Mucosa of descending colon (tissue), 3 donors: Measurements from ENCODE around the gene ZSCAN10. TPM values are rescaled to one million over a fixed set of nuclear protein-coding genes. Genes with fewer than 3 reads are reported as not detected.

Experiments used
- ATAC-seq: fragments of 200-7000 bp; cut with Tn5 transposase; one replicate; pipeline ENCODE4 v1.9.1; 2020; ENCODE audit warnings: mild to moderate bottlenecking, moderate library complexity
- DNase-seq, 3 donors: peaks; one replicate each; pipeline ENCODE4 v3.0.0-alpha.2; 2020
- H3K36me3 ChIP-seq: fragments of 200-600 bp; one replicate; pipeline ENCODE4 v1.8.0; 2021; ENCODE audit warnings: low read depth, mild to moderate bottlenecking
- H3K4me1 ChIP-seq: fragments of 200-600 bp; one replicate; pipeline ENCODE4 v1.8.0; 2021; ENCODE audit warnings: low read depth, mild to moderate bottlenecking
- H3K4me3 ChIP-seq: fragments of 200-600 bp; one replicate; pipeline ENCODE4 v1.8.0; 2021; ENCODE audit warnings: mild to moderate bottlenecking
- H3K9me3 ChIP-seq: fragments of 200-600 bp; one replicate; pipeline ENCODE4 v1.8.0; 2021; ENCODE audit warnings: mild to moderate bottlenecking
- CTCF ChIP-seq: fragments of 200-600 bp; IDR thresholded peaks from one replicate; pipeline ENCODE4 v1.8.0; 2022; ENCODE audit warnings: antibody characterized with exemption, mild to moderate bottlenecking
- intact Hi-C, 2 donors: fragments of 100-400 bp; cut with DNase I in 1 of 2; cut with micrococcal nuclease in 1 of 2; formaldehyde crosslinking; loops; one replicate each; pipeline versions ENCODE4 v1.11.0 to v1.11.1; 2022; cut with DNase I, micrococcal nuclease
- total RNA-seq, 3 donors: library from RNA; stranded (reverse); fragmentation: NEBNext Ultra II Directional in 2 of 3; extraction: Animal tissue kit (Norgen Biotek cat#: 25700) in 2 of 3; gene quantifications; one replicate each; pipeline versions ENCODE4 v1.2.1 to v1.2.4, GENCODE V29; 2021 to 2023
- donor health status: DM: no; HTN: no; CAD: no; lungs with moderate emphysema.
- donor health status: DM: no; HTN: no; CAD: no.
- donor health status: DM: no; HTN: yes; CAD: no.

ZSCAN10 gene
- total RNA-seq, 3 donors from 2014 or later = not detected

GRCh38 chr16:3042376-3042775 lies 56.7 kb downstream of the ZSCAN10 start:
- TF ChIP-seq CTCF = no peak
- Histone ChIP-seq H3K4me3 (no peak overlapping the region), H3K9me3 (no peaks in the 10 kb centered on the region), H3K4me1 (peaks cover 26% of the 10 kb centered on the region), H3K36me3 (no peaks in the 10 kb centered on the region)
- DNase-seq = no peak
- ATAC-seq = no peak
- intact Hi-C loops = no loop called here

DNA sequence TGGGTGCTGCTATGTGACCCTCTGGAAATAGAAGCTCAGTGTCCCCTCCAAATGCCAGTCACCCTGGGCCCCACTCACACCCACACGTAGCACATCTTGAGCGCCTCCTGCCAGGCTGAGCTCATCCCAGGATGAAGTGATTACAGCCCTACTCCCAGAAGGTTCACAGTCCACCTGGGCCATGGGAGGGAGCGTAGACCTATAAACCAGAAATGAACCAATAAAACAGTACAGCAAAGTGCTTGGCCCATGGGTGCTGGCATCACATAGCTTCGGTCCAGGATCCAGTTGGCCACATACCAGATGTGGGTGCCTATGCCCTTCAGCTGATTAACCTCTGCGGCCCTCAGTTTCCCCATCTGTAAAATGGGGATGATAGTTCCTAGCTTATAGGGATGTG lies 60.2 kb downstream of the ZSCAN10 start:
- no peaks in the 10 kb centered on the region for H3K9me3 ChIP-seq
- no peak for TF ChIP-seq CTCF
- DNase-seq = peak; percentile 75 to 81 (median 78)

More for the DNA sequence above, 60.2 kb downstream of the ZSCAN10 start:
- H3K36me3 ChIP-seq = no peaks in the 10 kb centered on the region
- intact Hi-C loops = no loop called here
- H3K4me1 ChIP-seq = peaks cover 21% of the 10 kb centered on the region
- peak; percentile 81 for ATAC-seq
- no peak overlapping the region for H3K4me3 ChIP-seq

Other genes starting within 250 kb of the ZSCAN10 start
- gene PRSS22, start 241.1 kb downstream of the ZSCAN10 start, total RNA-seq = 10 to 100 TPM in 1 of 3 donors, 1 to 10 TPM in 2; 1.6 to 29.0 (median 1.9) TPM
- 10 to 100 TPM; 23.3 to 26.9 (median 25.3) TPM for gene FLYWCH2, start 216.1 kb downstream of the ZSCAN10 start, total RNA-seq
- gene FLYWCH1, start 187.4 kb downstream of the ZSCAN10 start, total RNA-seq = 10 to 100 TPM; 26.6 to 46.0 (median 34.3) TPM
- 1 to 10 TPM in 2 of 3 donors, under 1 TPM in 1; 0.22 to 1.7 (median 1.3) TPM for gene KREMEN2, start 135.0 kb downstream of the ZSCAN10 start, total RNA-seq
- 10 to 100 TPM in 1 of 3 donors, 1 to 10 TPM in 2; 4.2 to 16.1 (median 8.0) TPM for gene PAQR4, start 129.9 kb downstream of the ZSCAN10 start, total RNA-seq
- 10 to 100 TPM in 1 of 3 donors, 1 to 10 TPM in 2; 3.1 to 20.0 (median 6.9) TPM for gene PKMYT1, start 118.8 kb downstream of the ZSCAN10 start, total RNA-seq
- under 1 TPM; 0.14 to 0.61 (median 0.47) TPM for gene CLDN9, start 86.4 kb downstream of the ZSCAN10 start, total RNA-seq
- not detected for gene CLDN6, start 81.1 kb downstream of the ZSCAN10 start, total RNA-seq
- gene TNFRSF12A, start 78.9 kb downstream of the ZSCAN10 start, total RNA-seq = 1 to 10 TPM; 5.4 to 8.6 (median 6.7) TPM
- gene HCFC1R1, start 75.4 kb downstream of the ZSCAN10 start, total RNA-seq = 10 to 100 TPM; 19.7 to 33.3 (median 26.5) TPM
- gene THOC6, start 75.3 kb downstream of the ZSCAN10 start, total RNA-seq = 10 to 100 TPM; 23.7 to 26.0 (median 25.7) TPM
- gene BICDL2, start 62.4 kb downstream of the ZSCAN10 start, total RNA-seq = 100 to 1,000 TPM in 1 of 3 donors, 10 to 100 TPM in 2; 49.1 to 102 (median 75.5) TPM
- 1 to 10 TPM in 2 of 3 donors, under 1 TPM in 1; 0.69 to 4.0 (median 2.1) TPM for gene MMP25, start 52.7 kb downstream of the ZSCAN10 start, total RNA-seq
- gene IL32, start 33.7 kb downstream of the ZSCAN10 start, total RNA-seq = 100 to 1,000 TPM; 394 to 627 (median 413) TPM
- 10 to 100 TPM in 2 of 3 donors, 1 to 10 TPM in 1; 8.5 to 10.2 (median 10.2) TPM for gene ZNF205, start 13.3 kb upstream of the ZSCAN10 start, total RNA-seq
- gene ZNF213, start 35.7 kb upstream of the ZSCAN10 start, total RNA-seq = 10 to 100 TPM; 10.3 to 18.1 (median 14.1) TPM
- gene OR1F1, start 88.9 kb upstream of the ZSCAN10 start, total RNA-seq = not detected
- 1 to 10 TPM; 6.6 to 8.0 (median 8.0) TPM for gene ZNF200, start 135.9 kb upstream of the ZSCAN10 start, total RNA-seq
- 1 to 10 TPM in 2 of 3 donors, under 1 TPM in 1; 0.61 to 2.2 (median 1.6) TPM for gene MEFV, start 157.3 kb upstream of the ZSCAN10 start, total RNA-seq
- gene ZNF263, start 184.2 kb upstream of the ZSCAN10 start, total RNA-seq = 10 to 100 TPM; 20.6 to 24.6 (median 21.0) TPM
- 1 to 10 TPM; 1.6 to 7.5 (median 3.3) TPM for gene TIGD7, start 206.1 kb upstream of the ZSCAN10 start, total RNA-seq
- 10 to 100 TPM; 19.0 to 33.1 (median 30.8) TPM for gene ZNF75A, start 206.2 kb upstream of the ZSCAN10 start, total RNA-seq